ENCODE data around the gene LANCL3. TPM values are rescaled to one million over a fixed set of nuclear protein-coding genes. Genes with fewer than 3 reads are reported as not detected.
"Not testable (repeated sequence)": the region's sequence is repeated elsewhere in the genome, so short reads cannot be mapped to it uniquely, and the experiment has no call there.

LANCL3 gene
- total RNA-seq, 2 experiments from 2014 or later = 0.05 to 0.11 TPM

GRCh38 chrX:37543324-37543723 is 28.1 kb upstream of the LANCL3 start:
- ChIA-PET POLR2A (no interaction called here), CTCF (no interaction called here)
- H3K36me3 Mint-ChIP-seq (ENCODE audit: low read depth) = no peaks in the 10 kb centered on the region
- ATAC-seq (ENCODE audit: poor library complexity) (no peak), DNase-seq (no peak)
- no peaks in the 10 kb centered on the region for H3K27me3 ChIP-seq (ENCODE audit: control insufficient read depth in 1 of 2, insufficient read depth in 2 of 2, low read length in 2 of 2)
- H3K9me3 ChIP-seq (ENCODE audit: control insufficient read depth in 1 of 2, insufficient read depth in 1 of 2, low read length in 2 of 2) = peaks cover 0 to 24% of the 10 kb centered on the region in 2 experiments
- H3K4me1 Mint-ChIP-seq (ENCODE audit: low read depth) = no peaks in the 10 kb centered on the region
- intact Hi-C loops (cut with DNase I, micrococcal nuclease) = no loop called here
- H3K4me3 Mint-ChIP-seq = no peak overlapping the region
- H3K27ac ChIP-seq (ENCODE audit: low read depth in 1 of 2, low read length in 2 of 2) = no peak overlapping the region
- no peak overlapping the region for H3K4me3 ChIP-seq (ENCODE audit: low read length)
- TF ChIP-seq, protein P1, sequence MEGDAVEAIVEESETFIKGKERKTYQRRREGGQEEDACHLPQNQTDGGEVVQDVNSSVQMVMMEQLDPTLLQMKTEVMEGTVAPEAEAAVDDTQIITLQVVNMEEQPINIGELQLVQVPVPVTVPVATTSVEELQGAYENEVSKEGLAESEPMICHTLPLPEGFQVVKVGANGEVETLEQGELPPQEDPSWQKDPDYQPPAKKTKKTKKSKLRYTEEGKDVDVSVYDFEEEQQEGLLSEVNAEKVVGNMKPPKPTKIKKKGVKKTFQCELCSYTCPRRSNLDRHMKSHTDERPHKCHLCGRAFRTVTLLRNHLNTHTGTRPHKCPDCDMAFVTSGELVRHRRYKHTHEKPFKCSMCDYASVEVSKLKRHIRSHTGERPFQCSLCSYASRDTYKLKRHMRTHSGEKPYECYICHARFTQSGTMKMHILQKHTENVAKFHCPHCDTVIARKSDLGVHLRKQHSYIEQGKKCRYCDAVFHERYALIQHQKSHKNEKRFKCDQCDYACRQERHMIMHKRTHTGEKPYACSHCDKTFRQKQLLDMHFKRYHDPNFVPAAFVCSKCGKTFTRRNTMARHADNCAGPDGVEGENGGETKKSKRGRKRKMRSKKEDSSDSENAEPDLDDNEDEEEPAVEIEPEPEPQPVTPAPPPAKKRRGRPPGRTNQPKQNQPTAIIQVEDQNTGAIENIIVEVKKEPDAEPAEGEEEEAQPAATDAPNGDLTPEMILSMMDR (IDR thresholded peaks at IDR 0.05) = no peak
- no peak overlapping the region for H3K27ac Mint-ChIP-seq
- H3K36me3 ChIP-seq (ENCODE audit: insufficient read depth, low read length) = no peaks in the 10 kb centered on the region
- no peaks in the 10 kb centered on the region for H3K9me3 Mint-ChIP-seq
- no peaks in the 10 kb centered on the region for H3K4me1 ChIP-seq (ENCODE audit: insufficient read depth, low read length)
- H3K27me3 Mint-ChIP-seq = no peaks in the 10 kb centered on the region

DNA sequence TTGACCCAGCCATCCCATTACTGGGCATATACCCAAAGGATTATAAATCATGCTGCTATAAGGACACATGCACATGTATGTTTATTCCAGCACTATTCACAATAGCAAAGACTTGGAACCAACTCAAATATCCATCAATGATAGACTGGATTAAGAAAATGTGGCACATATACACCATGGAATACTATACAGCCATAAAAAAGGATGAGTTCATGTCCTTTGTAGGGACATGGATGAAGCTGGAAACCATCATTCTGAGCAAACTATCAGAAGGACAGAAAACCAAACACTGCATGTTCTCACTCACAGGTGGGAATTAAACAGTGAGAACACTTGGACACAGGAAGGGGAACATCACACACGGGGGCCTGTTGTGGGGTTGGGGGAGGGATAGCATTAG is 26.9 kb upstream of the LANCL3 start:
- not testable (repeated sequence) for ATAC-seq (ENCODE audit: poor library complexity); H3K36me3 Mint-ChIP-seq (ENCODE audit: low read depth); H3K4me3 Mint-ChIP-seq

DNA sequence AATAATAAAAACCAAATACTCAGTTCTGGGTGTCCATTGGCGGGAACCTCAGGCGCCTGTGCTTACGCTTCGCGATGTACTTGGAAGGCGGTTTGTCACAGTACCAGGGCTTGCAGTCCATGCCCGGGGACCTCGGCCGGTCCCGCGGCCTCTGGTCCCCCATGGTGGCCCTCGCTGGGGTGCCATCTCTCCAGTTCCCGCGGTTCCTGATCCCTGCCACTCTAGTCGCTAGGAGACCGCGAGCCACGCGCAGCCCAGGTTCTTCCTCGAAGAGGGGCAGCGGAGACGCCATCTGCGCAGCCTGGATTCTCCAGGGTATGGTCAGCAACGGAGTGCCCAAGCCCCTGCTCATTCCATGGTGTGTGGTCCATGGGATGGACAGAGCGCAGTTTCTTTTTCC is 26.4 kb upstream of the LANCL3 start:
- ChIA-PET POLR2A (no interaction called here), CTCF (no interaction called here)
- H3K27ac Mint-ChIP-seq = no peak overlapping the region
- TF ChIP-seq, protein P1 (IDR thresholded peaks at IDR 0.05) = no peak
- no peak for ATAC-seq (ENCODE audit: poor library complexity)
- H3K4me1 Mint-ChIP-seq (ENCODE audit: low read depth) = no peaks in the 10 kb centered on the region
- Histone ChIP-seq H3K36me3 (ENCODE audit: insufficient read depth, low read length) (no peaks in the 10 kb centered on the region), H3K4me3 (ENCODE audit: low read length) (no peak overlapping the region), H3K4me1 (ENCODE audit: insufficient read depth, low read length) (no peaks in the 10 kb centered on the region), H3K27ac (ENCODE audit: low read depth in 1 of 2, low read length in 2 of 2) (no peak overlapping the region), H3K9me3 (ENCODE audit: control insufficient read depth in 1 of 2, insufficient read depth in 1 of 2, low read length in 2 of 2) (peaks cover 0 to 24% of the 10 kb centered on the region in 2 experiments), H3K27me3 (ENCODE audit: control insufficient read depth in 1 of 2, insufficient read depth in 2 of 2, low read length in 2 of 2) (no peaks in the 10 kb centered on the region)
- DNase-seq = no peak
- no peaks in the 10 kb centered on the region for H3K9me3 Mint-ChIP-seq
- H3K27me3 Mint-ChIP-seq = no peaks in the 10 kb centered on the region
- no peaks in the 10 kb centered on the region for H3K36me3 Mint-ChIP-seq (ENCODE audit: low read depth)
- intact Hi-C loops (cut with DNase I, micrococcal nuclease) = no loop called here
- no peak overlapping the region for H3K4me3 Mint-ChIP-seq

More for the DNA sequence above, 26.9 kb upstream of the LANCL3 start:
- H3K4me3 ChIP-seq (ENCODE audit: low read length); CTCF ChIA-PET; H3K27me3 Mint-ChIP-seq; H3K4me1 Mint-ChIP-seq (ENCODE audit: low read depth); H3K27ac Mint-ChIP-seq; H3K36me3 ChIP-seq (ENCODE audit: insufficient read depth, low read length); DNase-seq; intact Hi-C loops (cut with DNase I, micrococcal nuclease); H3K27ac ChIP-seq (ENCODE audit: low read depth in 1 of 2, low read length in 2 of 2); H3K9me3 Mint-ChIP-seq; H3K27me3 ChIP-seq (ENCODE audit: control insufficient read depth in 1 of 2, insufficient read depth in 2 of 2, low read length in 2 of 2); H3K4me1 ChIP-seq (ENCODE audit: insufficient read depth, low read length); POLR2A ChIA-PET: not testable (repeated sequence)
- peaks cover 0 to 24% of the 10 kb centered on the region in 2 experiments for H3K9me3 ChIP-seq (ENCODE audit: control insufficient read depth in 1 of 2, insufficient read depth in 1 of 2, low read length in 2 of 2)

- intact Hi-C loops (cut with DNase I, micrococcal nuclease); H3K27me3 Mint-ChIP-seq; H3K4me3 ChIP-seq (ENCODE audit: low read length); H3K36me3 ChIP-seq (ENCODE audit: insufficient read depth, low read length); H3K9me3 ChIP-seq (ENCODE audit: control insufficient read depth in 1 of 2, insufficient read depth in 1 of 2, low read length in 2 of 2); POLR2A ChIA-PET; H3K27me3 ChIP-seq (ENCODE audit: control insufficient read depth in 1 of 2, insufficient read depth in 2 of 2, low read length in 2 of 2); DNase-seq; H3K27ac Mint-ChIP-seq; CTCF ChIA-PET; H3K4me3 Mint-ChIP-seq; H3K4me1 ChIP-seq (ENCODE audit: insufficient read depth, low read length); H3K4me1 Mint-ChIP-seq (ENCODE audit: low read depth); H3K9me3 Mint-ChIP-seq; H3K27ac ChIP-seq (ENCODE audit: low read depth in 1 of 2, low read length in 2 of 2); H3K36me3 Mint-ChIP-seq (ENCODE audit: low read depth); ATAC-seq (ENCODE audit: poor library complexity): not testable (repeated sequence)
Observed at GRCh38 chrX:37549619-37550018, 21.8 kb upstream of the LANCL3 start.

All from CD4-positive, alpha-beta T cell (primary cell).